Hepatocyte (in vitro differentiated cells): ENCODE results near the gene RNF149. TPM values are rescaled to one million over a fixed set of nuclear protein-coding genes. Genes with fewer than 3 reads are reported as not detected.

Source experiments
- DNase-seq: peaks from one replicate; pipeline ENCODE4 v3.0.0-alpha.2; 2016; ENCODE audit warnings: low spot score
- H2AFZ ChIP-seq: fragments of 200-600 bp; sonication (generic); 2 replicates; pipeline ENCODE4 v1.6.0; 2016; ENCODE audit warnings: antibody characterized with exemption, mild to moderate bottlenecking
- H3K27ac ChIP-seq: fragments of 200-600 bp; sonication (generic); 2 replicates; pipeline ENCODE4 v1.5.1; 2016; ENCODE audit warnings: mild to moderate bottlenecking
- H3K27me3 ChIP-seq: fragments of 200-600 bp; sonication (generic); 2 replicates; pipeline ENCODE4 v1.6.1; 2016
- H3K36me3 ChIP-seq: fragments of 200-600 bp; sonication (generic); replicated peaks from 2 replicates; pipeline ENCODE4 v1.5.1; 2016; ENCODE audit warnings: low read depth; ENCODE audit not compliant: insufficient read depth
- H3K4me1 ChIP-seq: fragments of 200-600 bp; sonication (generic); 2 replicates; pipeline ENCODE4 v1.5.1; 2016; ENCODE audit warnings: mild to moderate bottlenecking, moderate library complexity; ENCODE audit not compliant: insufficient read depth
- H3K4me2 ChIP-seq: fragments of 200-600 bp; sonication (generic); 2 replicates; pipeline ENCODE4 v1.6.0; 2016
- H3K4me3 ChIP-seq: fragments of 200-600 bp; sonication (generic); 2 replicates; pipeline ENCODE4 v1.5.1; 2016; ENCODE audit warnings: mild to moderate bottlenecking
- H3K79me2 ChIP-seq: fragments of 200-600 bp; sonication (generic); 2 replicates; pipeline ENCODE4 v1.6.0; 2017; ENCODE audit warnings: mild to moderate bottlenecking
- H3K9me2 ChIP-seq: fragments of 200-600 bp; sonication (generic); replicated peaks from 2 replicates; pipeline ENCODE4 v1.6.0; 2017; ENCODE audit warnings: mild to moderate bottlenecking; ENCODE audit not compliant: insufficient read depth
- H3K9me3 ChIP-seq: fragments of 200-600 bp; sonication (generic); 2 replicates; pipeline ENCODE4 v1.5.1; 2016; ENCODE audit warnings: low read depth, mild to moderate bottlenecking
- H4K20me1 ChIP-seq: fragments of 200-600 bp; sonication (generic); 2 replicates; pipeline ENCODE4 v1.6.0; 2016; ENCODE audit warnings: mild to moderate bottlenecking; ENCODE audit not compliant: insufficient read depth, poor library complexity, severe bottlenecking
- EZH2 ChIP-seq: fragments of 200-600 bp; sonication (generic); IDR thresholded peaks from 2 replicates; pipeline ENCODE4 v1.6.1; 2016; ENCODE audit warnings: antibody characterized with exemption, mild to moderate bottlenecking, borderline replicate concordance
- EZH2phosphoT487 ChIP-seq: fragments of 200-600 bp; sonication (generic); IDR thresholded peaks from one replicate; pipeline ENCODE4 v1.6.1; 2018; ENCODE audit warnings: antibody characterized with exemption, mild to moderate bottlenecking, low read depth, moderate library complexity; ENCODE audit not compliant: unreplicated experiment, severe bottlenecking
- WGBS: methylation state at CpG from one replicate; pipeline ENCODE4 v1.1.6; 2016; ENCODE audit warnings: low lambda C conversion rate; ENCODE audit errors: missing lambda C conversion rate; 5-methylcytosine and 5-hydroxymethylcytosine counted together
- polyA plus RNA-seq: library from polyadenylated mRNA; unstranded; fragments of >200 nt; fragmentation: Nextera tagmentation; extraction: Ambion mirVana; gene quantifications from 2 replicates; pipeline ENCODE4 v1.2.1, GENCODE V29; 2016
- total RNA-seq: library from RNA; depleted of rRNA; stranded (reverse); fragments of >200 nt; gene quantifications from 2 replicates; pipeline ENCODE4 v1.2.3, GENCODE V29; 2014
- TF ChIP-seq, protein P1 (sequence below): fragments of 200-600 bp; sonication (generic); IDR thresholded peaks from 2 replicates; pipeline ENCODE4 v1.5.1; 2016; ENCODE audit warnings: antibody characterized with exemption, mild to moderate bottlenecking; ENCODE audit not compliant: poor library complexity

RNF149 gene
- total and polyA plus RNA-seq, 2 experiments from 2014 or later = 60.7 to 64.6 TPM

DNA sequence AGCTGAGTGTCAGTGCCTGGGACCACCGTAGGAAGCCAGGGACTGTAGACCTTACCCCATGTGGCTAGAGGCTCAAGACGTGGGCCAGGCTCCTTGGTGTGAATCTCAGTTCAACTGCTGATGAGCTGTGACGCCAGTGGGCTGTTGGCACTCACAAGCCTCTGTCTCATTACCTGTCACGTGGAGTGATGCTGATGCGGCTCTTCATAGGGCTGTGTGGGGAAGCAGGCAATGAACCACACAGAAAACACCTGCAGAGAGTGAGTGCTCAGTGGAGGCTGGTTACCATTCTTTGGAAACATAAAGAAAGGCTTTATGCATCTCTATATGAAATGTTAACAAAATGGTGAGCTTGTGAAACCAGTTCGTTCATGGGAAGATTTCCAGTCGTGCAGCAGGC is 42.7 kb upstream of the RNF149 start:
- 93% methylated on average over 7 of the region's 7 CpGs for WGBS
- peak overlapping the region; percentile 80 for H3K27ac ChIP-seq
- H3K36me3 ChIP-seq = no peaks in the 10 kb centered on the region

GRCh38 chr2:101349893-101350662 is 41.6 kb upstream of the RNF149 start:
- H3K79me2 ChIP-seq = no peaks in the 10 kb centered on the region
- no peaks in the 10 kb centered on the region for H3K36me3 ChIP-seq
- 78% methylated on average over 7 of the region's 7 CpGs for WGBS
- no peaks in the 10 kb centered on the region for H3K9me3 ChIP-seq
- peak overlapping the region; percentile 80 for H3K27ac ChIP-seq
- no peak overlapping the region for H2AFZ ChIP-seq
- no peak overlapping the region for H3K4me2 ChIP-seq
- no peaks in the 10 kb centered on the region for H3K27me3 ChIP-seq
- TF ChIP-seq EZH2 = no peak
- TF ChIP-seq EZH2phosphoT487 = no peak
- TF ChIP-seq, protein P1, sequence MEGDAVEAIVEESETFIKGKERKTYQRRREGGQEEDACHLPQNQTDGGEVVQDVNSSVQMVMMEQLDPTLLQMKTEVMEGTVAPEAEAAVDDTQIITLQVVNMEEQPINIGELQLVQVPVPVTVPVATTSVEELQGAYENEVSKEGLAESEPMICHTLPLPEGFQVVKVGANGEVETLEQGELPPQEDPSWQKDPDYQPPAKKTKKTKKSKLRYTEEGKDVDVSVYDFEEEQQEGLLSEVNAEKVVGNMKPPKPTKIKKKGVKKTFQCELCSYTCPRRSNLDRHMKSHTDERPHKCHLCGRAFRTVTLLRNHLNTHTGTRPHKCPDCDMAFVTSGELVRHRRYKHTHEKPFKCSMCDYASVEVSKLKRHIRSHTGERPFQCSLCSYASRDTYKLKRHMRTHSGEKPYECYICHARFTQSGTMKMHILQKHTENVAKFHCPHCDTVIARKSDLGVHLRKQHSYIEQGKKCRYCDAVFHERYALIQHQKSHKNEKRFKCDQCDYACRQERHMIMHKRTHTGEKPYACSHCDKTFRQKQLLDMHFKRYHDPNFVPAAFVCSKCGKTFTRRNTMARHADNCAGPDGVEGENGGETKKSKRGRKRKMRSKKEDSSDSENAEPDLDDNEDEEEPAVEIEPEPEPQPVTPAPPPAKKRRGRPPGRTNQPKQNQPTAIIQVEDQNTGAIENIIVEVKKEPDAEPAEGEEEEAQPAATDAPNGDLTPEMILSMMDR = peak; percentile 33
- H4K20me1 ChIP-seq = no peaks in the 10 kb centered on the region
- DNase-seq = peak; percentile 55
- H3K4me3 ChIP-seq = no peak overlapping the region
- H3K9me2 ChIP-seq = no peaks in the 10 kb centered on the region
- peaks cover 17% of the 10 kb centered on the region for H3K4me1 ChIP-seq

More for the DNA sequence above, 42.7 kb upstream of the RNF149 start:
- no peaks in the 10 kb centered on the region for H3K27me3 ChIP-seq
- H3K9me3 ChIP-seq = no peaks in the 10 kb centered on the region
- no peak for DNase-seq
- TF ChIP-seq EZH2phosphoT487 = no peak
- no peak for TF ChIP-seq EZH2
- TF ChIP-seq, protein P1 = no peak
- H3K4me1 ChIP-seq = peaks cover 17% of the 10 kb centered on the region
- H3K4me3 ChIP-seq = no peak overlapping the region
- H3K79me2 ChIP-seq = no peaks in the 10 kb centered on the region
- no peaks in the 10 kb centered on the region for H4K20me1 ChIP-seq
- H2AFZ ChIP-seq = no peak overlapping the region
- H3K9me2 ChIP-seq = no peaks in the 10 kb centered on the region
- no peak overlapping the region for H3K4me2 ChIP-seq

DNA sequence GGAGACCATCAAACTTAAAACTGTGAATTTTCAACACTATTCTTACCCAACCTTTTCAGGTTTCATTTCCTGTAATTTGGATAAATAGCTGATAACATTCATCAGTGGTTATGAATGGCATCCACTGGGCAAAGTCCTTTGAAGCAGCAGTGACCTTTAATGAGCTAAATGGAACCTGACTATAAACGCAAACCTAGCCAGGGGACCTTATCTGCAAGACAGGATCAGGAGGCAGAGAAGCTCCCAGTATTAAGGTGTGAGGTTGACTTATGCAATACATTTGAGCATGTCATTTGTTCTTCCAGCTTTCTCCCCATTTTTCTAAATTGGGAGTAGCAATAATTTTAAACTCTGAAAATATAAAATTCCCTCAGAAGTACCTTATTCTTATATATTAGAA is 40.4 kb upstream of the RNF149 start:
- Histone ChIP-seq H4K20me1 (no peaks in the 10 kb centered on the region), H3K9me2 (no peaks in the 10 kb centered on the region), H2AFZ (no peak overlapping the region), H3K36me3 (no peaks in the 10 kb centered on the region), H3K4me2 (no peak overlapping the region), H3K27me3 (no peaks in the 10 kb centered on the region), H3K9me3 (no peaks in the 10 kb centered on the region), H3K4me1 (peaks cover 17% of the 10 kb centered on the region), H3K79me2 (no peaks in the 10 kb centered on the region), H3K4me3 (no peak overlapping the region), H3K27ac (peak overlapping the region; percentile 76)
- DNase-seq = peak; percentile 48
- 37% methylated on average over 1 of the region's 1 CpG for WGBS
- TF ChIP-seq, protein P1 = no peak
- no peak for TF ChIP-seq EZH2phosphoT487
- no peak for TF ChIP-seq EZH2
